NCI-H82 treated with DMSO at 0.1 percent for 48 hours (cell line): ENCODE results near the gene CCDC82.

Source experiments
- DNase-seq: peaks from one replicate; lab custom pipeline; 2025; ENCODE audit not compliant: unreplicated experiment; lab: John Stamatoyannopoulos, UW

The CCDC82 gene

GRCh38 chr11:96307776-96308140 is 82.0 kb downstream of the CCDC82 start:
- DNase-seq: no peak

GRCh38 chr11:96306933-96307775 is 82.6 kb downstream of the CCDC82 start:
- DNase-seq: peak; percentile 21

GRCh38 chr11:96306600-96306932 is 83.1 kb downstream of the CCDC82 start:
- DNase-seq: no peak

DNA sequence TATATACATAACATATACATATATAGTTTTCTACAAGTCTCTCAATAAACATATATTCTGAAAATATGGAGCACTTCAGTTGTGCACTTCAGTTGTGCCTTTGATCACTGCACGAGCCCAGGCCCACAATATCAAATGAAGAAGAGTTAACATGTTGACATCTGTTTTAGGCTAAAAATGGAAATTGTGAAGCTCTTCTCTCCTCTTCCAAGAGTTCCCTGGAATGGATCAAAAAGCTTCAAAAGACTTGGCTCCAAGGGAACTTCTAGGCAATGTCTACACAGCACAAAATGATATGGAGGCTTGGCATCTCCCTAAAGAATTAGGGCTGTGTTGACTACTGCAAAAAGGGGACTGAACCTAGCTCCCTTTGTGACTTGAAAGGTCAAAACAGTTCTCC is 83.6 kb downstream of the CCDC82 start:
- no peak for DNase-seq

DNA sequence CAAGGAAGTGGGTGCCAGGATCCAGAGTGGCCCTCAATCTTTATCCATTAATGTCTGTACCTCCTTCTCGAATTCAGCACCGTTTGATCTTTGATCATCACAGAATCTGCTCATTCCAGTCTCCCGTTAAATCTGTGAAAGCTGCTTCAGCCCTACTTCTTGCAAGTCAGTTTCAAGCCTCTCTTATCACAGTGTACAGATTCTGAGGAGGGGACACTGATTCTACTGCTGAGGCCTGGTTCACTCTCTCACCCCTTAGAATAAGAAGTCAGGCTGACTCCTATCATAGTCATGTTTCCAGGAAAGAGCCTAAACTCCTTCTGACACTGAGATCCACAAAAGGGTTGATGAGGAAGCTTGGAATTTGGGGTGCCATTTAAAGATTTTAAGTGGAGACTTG is 85.7 kb downstream of the CCDC82 start:
- DNase-seq: no peak

DNA sequence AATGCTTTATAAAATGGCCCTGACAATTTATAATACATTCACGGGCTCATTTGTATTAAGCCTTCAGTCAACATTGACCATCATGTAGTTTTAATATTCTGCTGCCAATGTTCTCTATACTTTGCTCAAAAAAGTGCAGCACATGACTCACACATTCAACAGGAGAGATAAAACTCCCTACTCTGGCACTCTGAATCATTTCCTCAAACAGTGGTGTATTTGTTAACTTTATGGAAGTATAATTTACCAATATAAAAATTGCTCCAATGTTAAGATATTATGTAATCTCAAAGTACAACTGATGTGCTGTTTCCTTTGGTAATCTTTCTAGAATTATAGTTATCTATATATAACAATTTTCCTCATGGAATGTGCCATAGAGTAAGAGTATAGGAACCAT is 86.6 kb downstream of the CCDC82 start:
- no peak for DNase-seq
